C4-2B (cell line): ENCODE data around the gene PRAMEF10.
"Not testable (repeated sequence)": the region's sequence is repeated elsewhere in the genome, so short reads cannot be mapped to it uniquely, and the experiment has no call there.

Source experiments
- H3K27ac ChIP-seq: fragments of 450-650 bp; 2 replicates; pipeline ENCODE4 v1.5.1; 2017
- CTCF ChIP-seq: fragments of 450-650 bp; conservative IDR thresholded peaks from 2 replicates; pipeline ENCODE4 v1.5.1; 2017; ENCODE audit warnings: mild to moderate bottlenecking
- ZFX ChIP-seq: fragments of 450-650 bp; IDR thresholded peaks from 2 replicates; pipeline ENCODE4 v1.6.1; 2017

Gene PRAMEF10

GRCh38 chr1:12898170-12898569 is at the start of gene PRAMEF10:
PRAMEF10 (minus strand) TSS chr1:12898270; CDS start chr1:12895847, 2,423 bp downstream.
- not testable (repeated sequence) for H3K27ac ChIP-seq

DNA sequence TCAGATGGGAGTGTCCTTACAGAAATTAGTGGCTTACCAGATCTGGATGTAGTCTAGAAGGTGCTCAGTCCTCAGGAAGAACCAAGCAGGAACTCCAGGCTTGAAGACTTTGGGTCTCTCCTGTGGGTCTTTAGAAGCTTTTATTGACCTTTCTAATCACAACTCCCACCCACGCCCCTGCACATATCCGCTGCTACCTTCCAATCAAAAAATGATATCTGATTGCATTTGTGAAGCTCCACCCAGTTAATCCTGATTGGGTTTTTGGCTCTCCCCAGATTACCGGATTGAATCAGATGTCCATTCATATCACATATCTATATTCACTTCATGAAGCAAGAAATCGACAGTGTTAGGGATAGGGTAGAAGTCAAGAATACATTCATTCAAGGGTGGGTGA is 49.4 kb upstream of the PRAMEF10 start, which contains the start of gene PRAMEF6:
Gene PRAMEF6, minus strand, starts transcription at position 101 of the 400 bp plus-strand sequence. CDS start 5,062 bp downstream, outside the sequence.
- not testable (repeated sequence) for H3K27ac ChIP-seq

DNA sequence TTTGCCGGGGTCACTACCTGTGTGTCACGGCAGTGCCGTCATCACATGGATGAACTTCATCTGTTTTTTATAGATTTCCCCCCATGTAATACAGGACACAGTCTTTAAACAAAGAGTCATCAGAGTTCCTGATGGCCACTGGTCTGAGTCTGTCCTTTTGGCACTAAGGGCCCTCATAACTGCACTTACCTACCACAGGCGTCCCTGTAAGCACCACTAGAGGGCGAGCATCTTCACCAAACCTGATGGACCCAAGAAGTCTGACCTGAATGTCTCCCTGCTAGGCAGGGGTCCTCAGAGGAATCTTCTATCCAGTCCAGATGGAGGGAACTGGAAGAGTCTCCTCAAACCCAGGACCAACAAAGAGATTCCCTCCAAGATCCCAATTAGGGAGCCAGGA is 26.3 kb upstream of the PRAMEF10 start:
- not testable (repeated sequence) for H3K27ac ChIP-seq

DNA sequence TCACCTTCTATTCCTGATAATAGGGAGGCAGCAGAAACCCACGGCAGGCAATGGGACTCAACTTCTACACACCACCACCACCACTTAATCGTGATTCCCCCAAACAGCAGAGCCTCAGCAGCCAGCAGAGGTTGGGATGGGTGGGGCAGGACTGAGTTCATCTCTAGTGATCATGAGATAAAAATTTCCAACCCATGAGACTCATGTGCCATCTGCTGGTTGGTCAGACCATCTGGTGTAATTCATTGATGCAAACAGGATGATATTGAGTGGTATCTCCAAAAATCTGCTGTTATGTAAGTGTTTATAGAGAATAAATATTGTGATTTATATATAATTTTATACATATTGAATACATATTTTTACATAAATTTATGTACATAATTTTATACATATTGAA is 23.7 kb upstream of the PRAMEF10 start:
- not testable (repeated sequence) for H3K27ac ChIP-seq

- H3K27ac ChIP-seq: not testable (repeated sequence)
Measured at GRCh38 chr1:12916310-12916709, 18.2 kb upstream of the PRAMEF10 start, which contains the start of gene PRAMEF7. PRAMEF7 (plus strand) TSS chr1:12916610; CDS start chr1:12917693, 1,083 bp downstream.

DNA sequence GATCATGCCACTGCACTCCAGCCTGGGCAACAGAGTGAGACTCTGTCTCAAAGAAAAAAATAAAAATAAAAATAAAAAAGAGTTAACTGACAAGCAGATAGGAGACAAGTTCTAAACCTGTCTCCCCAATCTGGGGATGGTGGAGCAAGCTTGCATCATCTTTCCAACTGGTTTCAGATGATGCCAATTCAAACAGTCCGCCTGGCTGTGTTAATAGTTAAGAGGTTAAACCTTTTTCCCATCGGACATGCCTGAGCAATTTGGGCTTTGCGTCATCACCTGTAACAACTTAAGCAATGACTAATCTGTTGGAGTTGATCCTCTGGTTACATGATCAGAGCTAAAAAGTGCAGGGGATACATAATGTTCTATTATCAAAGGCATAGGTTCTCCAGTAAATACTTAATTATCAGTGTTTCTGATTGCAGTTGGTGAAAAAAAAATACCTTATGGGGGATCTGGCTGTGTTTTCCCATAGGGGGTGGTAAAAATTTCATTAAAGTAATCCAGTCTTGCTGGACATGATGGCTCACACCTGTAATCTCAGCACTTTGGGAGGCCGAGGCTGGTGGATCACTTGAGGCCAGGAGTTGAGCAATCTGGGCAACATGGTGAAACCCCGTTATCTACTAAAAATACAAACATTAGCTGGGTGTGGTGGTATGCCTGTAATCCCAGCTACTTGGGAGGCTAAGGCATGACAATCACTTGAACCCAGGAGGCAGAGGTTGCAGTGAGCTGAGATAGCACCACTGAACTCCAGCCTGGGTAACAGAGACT is 5.9 kb upstream of the PRAMEF10 start:
- H3K27ac ChIP-seq: not testable (repeated sequence)

DNA sequence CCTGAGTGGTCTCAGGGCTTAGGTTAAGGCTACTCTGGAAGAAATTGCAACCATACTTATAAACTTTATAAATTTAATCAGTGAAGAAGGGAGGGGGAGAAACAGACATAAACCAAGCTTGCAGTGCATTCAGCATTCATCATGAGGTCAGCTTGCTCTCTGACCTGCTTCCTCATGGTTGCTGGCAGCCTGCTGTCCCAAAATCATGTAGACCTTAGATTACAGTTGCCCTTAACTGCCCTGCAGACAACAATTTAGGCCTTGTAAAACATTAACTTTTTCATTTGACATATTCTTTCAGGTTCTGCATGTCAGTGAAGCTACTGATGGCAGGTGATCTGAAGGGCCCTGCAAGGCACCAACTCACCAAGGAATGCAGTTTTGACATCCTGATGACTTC is 1.1 kb upstream of the PRAMEF10 start:
- not testable (repeated sequence) for H3K27ac ChIP-seq

DNA sequence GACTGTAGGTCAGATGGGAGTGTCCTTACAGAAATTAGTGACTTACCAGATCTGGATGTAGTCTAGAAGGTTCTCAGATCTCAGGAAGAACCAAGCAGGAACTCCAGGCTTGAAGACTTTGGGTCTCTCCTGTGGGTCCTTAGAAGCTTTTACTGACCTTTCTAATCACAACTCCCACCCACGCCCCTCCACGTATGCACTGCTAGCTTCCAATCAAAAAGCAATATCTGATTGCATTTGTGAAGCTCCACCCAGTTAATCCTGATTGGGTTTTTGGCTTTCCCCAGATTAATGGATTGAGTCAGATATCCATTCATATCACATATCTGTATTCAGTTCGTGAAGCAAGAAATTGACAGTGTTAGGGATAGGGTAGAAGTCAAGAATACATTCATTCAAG is 12.0 kb downstream of the PRAMEF10 start, which contains the start of gene PRAMEF4:
Gene PRAMEF4, minus strand, starts transcription at position 101 of the 400 bp plus-strand sequence. CDS start 2,807 bp downstream, outside the sequence.
- H3K27ac ChIP-seq: not testable (repeated sequence)

GRCh38 chr1:12878453-12878852 is 19.6 kb downstream of the PRAMEF10 start:
- not testable (repeated sequence) for H3K27ac ChIP-seq

- H3K27ac ChIP-seq: not testable (repeated sequence)
Measured at GRCh38 chr1:12863131-12863880, 34.8 kb downstream of the PRAMEF10 start.

DNA sequence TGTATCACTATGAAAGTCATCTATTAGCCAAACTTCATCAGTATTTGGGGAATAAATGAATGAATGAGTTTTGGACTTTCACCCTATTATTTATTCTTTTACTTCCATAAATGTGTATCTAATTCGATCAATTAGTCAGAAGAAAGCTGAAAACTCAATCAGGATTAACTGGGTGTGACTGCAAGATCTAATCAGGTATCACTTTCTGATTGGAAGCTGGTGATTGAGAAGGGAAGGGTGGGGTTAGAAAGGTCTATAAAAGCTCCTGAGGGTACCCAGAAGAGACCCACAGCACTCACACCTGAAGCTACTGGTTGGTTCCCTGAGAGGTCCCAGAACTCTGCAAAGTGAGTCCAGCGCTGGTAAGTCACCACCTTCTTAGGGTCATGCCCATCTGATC is 41.3 kb downstream of the PRAMEF10 start, which contains the start of gene PRAMEF2:
Gene PRAMEF2, plus strand, starts transcription at position 301 of the 400 bp plus-strand sequence. CDS start 1,924 bp downstream, outside the sequence.
- H3K27ac ChIP-seq: not testable (repeated sequence)

DNA sequence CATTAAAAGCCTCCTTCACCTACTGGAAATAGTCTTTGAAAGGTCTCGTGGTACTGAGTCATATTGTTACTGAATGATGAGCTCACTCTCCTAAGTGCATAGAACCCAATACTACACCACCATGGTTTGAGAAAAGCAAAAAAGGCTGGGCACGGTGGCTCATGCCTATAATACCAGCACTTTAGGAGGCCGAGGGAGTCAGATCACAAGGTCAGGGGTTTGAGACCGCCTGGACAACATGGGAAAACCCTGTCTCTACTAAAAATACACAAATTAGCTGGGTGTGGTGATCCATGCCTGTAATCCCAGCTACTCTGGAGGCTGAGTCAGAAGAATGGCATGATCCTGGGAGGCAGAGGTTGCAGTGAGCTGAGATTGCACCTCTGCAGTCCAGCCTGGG is 46.3 kb downstream of the PRAMEF10 start:
- TF ChIP-seq CTCF (no peak), ZFX (no peak)
- no peak overlapping the region for H3K27ac ChIP-seq

DNA sequence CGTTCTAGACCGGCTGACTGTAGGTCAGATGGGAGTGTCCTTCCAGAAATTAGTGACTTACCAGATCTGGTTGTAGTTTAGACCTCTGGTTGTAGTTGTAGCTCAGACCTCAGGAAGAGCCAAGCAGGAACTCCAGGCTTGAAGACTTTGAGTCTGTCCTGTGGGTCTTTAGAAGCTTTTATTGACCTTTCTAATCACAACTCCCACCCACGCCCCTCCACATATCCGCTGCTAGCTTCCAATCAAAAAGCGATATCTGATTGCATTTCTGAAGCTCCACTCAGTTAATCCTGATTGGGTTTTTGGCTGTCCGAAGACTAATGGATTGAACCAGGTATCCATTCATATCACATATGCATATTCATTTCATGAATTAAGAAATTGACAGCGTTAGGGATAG is 49.5 kb downstream of the PRAMEF10 start, which contains the start of gene HNRNPCL1:
Gene HNRNPCL1, minus strand, starts transcription at position 101 of the 400 bp plus-strand sequence. CDS start 431 bp downstream, outside the sequence.
- not testable (repeated sequence) for H3K27ac ChIP-seq
